Renal cortex interstitium (tissue), 11 donors: ENCODE results near the gene COL18A1. TPM values are rescaled to one million over a fixed set of nuclear protein-coding genes. Genes with fewer than 3 reads are reported as not detected.
"Not testable (repeated sequence)": the region's sequence is repeated elsewhere in the genome, so short reads cannot be mapped to it uniquely, and the experiment has no call there.

Source experiments
- DNase-seq, 11 donors: peaks; one replicate each; pipeline ENCODE4 v3.0.0-alpha.2; 2013; ENCODE audit warnings: low read depth in 9 of 11, low spot score in 4 of 11; ENCODE audit errors: extremely low read depth in 1 of 11
- polyA plus RNA-seq, 3 donors: library from polyadenylated mRNA; unstranded; fragments of 120-200 nt; gene quantifications; one replicate each; pipeline ENCODE4 v1.2.1, GENCODE V29; 2013; ENCODE audit not compliant: insufficient read length in 3 of 3

Gene COL18A1
- polyA plus RNA-seq, 3 donors: 101 to 232 (median 169) TPM

GRCh38 chr21:45364468-45365185 is 40.3 kb upstream of the COL18A1 start:
- no peak for DNase-seq

- no peak for DNase-seq
Observed at GRCh38 chr21:45365186-45365607, 39.8 kb upstream of the COL18A1 start.

GRCh38 chr21:45365608-45366241 is 39.2 kb upstream of the COL18A1 start:
- DNase-seq: no peak

GRCh38 chr21:45366476-45366875 is 38.5 kb upstream of the COL18A1 start:
- DNase-seq: no peak

GRCh38 chr21:45366931-45367401 is 38.0 kb upstream of the COL18A1 start:
- DNase-seq: no peak

- DNase-seq: no peak
Observed at GRCh38 chr21:45367402-45368351, 37.3 kb upstream of the COL18A1 start.

- DNase-seq: not testable (repeated sequence)
Observed at GRCh38 chr21:45369018-45369417, 35.9 kb upstream of the COL18A1 start.

- DNase-seq: no peak
Observed at GRCh38 chr21:45370575-45370974, 34.4 kb upstream of the COL18A1 start.

GRCh38 chr21:45371081-45371480 is 33.9 kb upstream of the COL18A1 start:
- no peak for DNase-seq

- DNase-seq: no peak
Observed at GRCh38 chr21:45371655-45372054, 33.3 kb upstream of the COL18A1 start.

GRCh38 chr21:45372732-45373355 is 32.1 kb upstream of the COL18A1 start:
- DNase-seq: no peak

GRCh38 chr21:45373991-45374816 is 30.8 kb upstream of the COL18A1 start:
- DNase-seq: no peak

- no peak for DNase-seq
Observed at GRCh38 chr21:45374826-45375455, 30.0 kb upstream of the COL18A1 start.

- no peak for DNase-seq
Observed at GRCh38 chr21:45376459-45377324, 28.3 kb upstream of the COL18A1 start.

- DNase-seq: no peak
Observed at GRCh38 chr21:45377325-45377709, 27.6 kb upstream of the COL18A1 start.

GRCh38 chr21:45377866-45378257 is 27.1 kb upstream of the COL18A1 start:
- DNase-seq: no peak
